Uterus (tissue), 4 donors: Measurements from ENCODE around the gene NRXN2. TPM values are rescaled to one million over a fixed set of nuclear protein-coding genes. Genes with fewer than 3 reads are reported as not detected.

Source experiments
- DNase-seq, 2 donors: peaks; one replicate each; pipeline ENCODE4 v3.0.0-alpha.2; 2019 to 2020
- H3K27ac ChIP-seq, 2 donors: fragments of 200-600 bp; sonication (generic); 1 replicate in 1 of 2; 2 replicates in 1 of 2; pipeline ENCODE4 v1.5.1; 2016 to 2018
- H3K27me3 ChIP-seq, 2 donors: fragments of 200-600 bp; sonication (generic); one replicate each; pipeline ENCODE4 v1.5.1; 2018 to 2019; ENCODE audit warnings: control low read depth in 1 of 2
- H3K36me3 ChIP-seq, 2 donors: fragments of 200-600 bp; sonication (generic); one replicate each; pipeline ENCODE4 v1.5.1; 2019; ENCODE audit warnings: control low read depth in 1 of 2
- H3K4me1 ChIP-seq, 2 donors: fragments of 200-600 bp; sonication (generic); one replicate each; pipeline ENCODE4 v1.5.1; 2018 to 2019; ENCODE audit warnings: control low read depth in 1 of 2
- H3K4me3 ChIP-seq, 2 donors: fragments of 200-600 bp; sonication (generic); 1 replicate in 1 of 2; 2 replicates in 1 of 2; pipeline ENCODE4 v1.5.1; 2018 to 2019; ENCODE audit warnings: mild to moderate bottlenecking in 1 of 2
- H3K9me3 ChIP-seq, 2 donors: fragments of 200-600 bp; sonication (generic); one replicate each; pipeline ENCODE4 v1.5.1; 2019; ENCODE audit warnings: control low read depth in 1 of 2
- POLR2A ChIP-seq, 2 donors: fragments of 450-650 bp; IDR thresholded peaks; one replicate each; pipeline ENCODE4 v1.6.1; 2016; ENCODE audit warnings: antibody characterized with exemption in 2 of 2, mild to moderate bottlenecking in 1 of 2, moderate library complexity in 1 of 2
- intact Hi-C: fragments of 100-400 bp; cut with DNase I; formaldehyde crosslinking; loops from one replicate; pipeline ENCODE4 v1.15.1; 2023; ENCODE audit warnings: low total_unique reads
- total RNA-seq, 4 donors: library from RNA; depleted of rRNA in 3 of 4; stranded (reverse); fragments of >200 nt in 3 of 4; gene quantifications; one replicate each; pipeline versions ENCODE4 v1.1.0 to v1.2.4, GENCODE V29; 2014 to 2023
- TF ChIP-seq, protein P1 (sequence below), 4 experiments: fragments of 200-600 bp in 2 of 4; fragments of 450-650 bp in 2 of 4; sonication (generic) in 2 of 4; IDR thresholded peaks; one replicate each; pipeline ENCODE4 v1.5.1; 2016 to 2019; ENCODE audit warnings: antibody characterized with exemption in 4 of 4, mild to moderate bottlenecking in 2 of 4, moderate library complexity in 1 of 4
- donor health status: DM: yes; HTN: yes; CAD: no.

Gene NRXN2
- total RNA-seq, 4 donors from 2014 or later, result 0.88 to 48.4 (median 12.6) TPM

- Histone ChIP-seq H3K4me3 (no peak overlapping the region), H3K27ac (no peak overlapping the region), H3K36me3 (no peaks in the 10 kb centered on the region), H3K9me3 (no peaks in the 10 kb centered on the region), H3K4me1 (no peaks in the 10 kb centered on the region), H3K27me3 (no peaks in the 10 kb centered on the region)
- no peak for DNase-seq
- intact Hi-C loops, result no loop called here
- TF ChIP-seq, protein P1, sequence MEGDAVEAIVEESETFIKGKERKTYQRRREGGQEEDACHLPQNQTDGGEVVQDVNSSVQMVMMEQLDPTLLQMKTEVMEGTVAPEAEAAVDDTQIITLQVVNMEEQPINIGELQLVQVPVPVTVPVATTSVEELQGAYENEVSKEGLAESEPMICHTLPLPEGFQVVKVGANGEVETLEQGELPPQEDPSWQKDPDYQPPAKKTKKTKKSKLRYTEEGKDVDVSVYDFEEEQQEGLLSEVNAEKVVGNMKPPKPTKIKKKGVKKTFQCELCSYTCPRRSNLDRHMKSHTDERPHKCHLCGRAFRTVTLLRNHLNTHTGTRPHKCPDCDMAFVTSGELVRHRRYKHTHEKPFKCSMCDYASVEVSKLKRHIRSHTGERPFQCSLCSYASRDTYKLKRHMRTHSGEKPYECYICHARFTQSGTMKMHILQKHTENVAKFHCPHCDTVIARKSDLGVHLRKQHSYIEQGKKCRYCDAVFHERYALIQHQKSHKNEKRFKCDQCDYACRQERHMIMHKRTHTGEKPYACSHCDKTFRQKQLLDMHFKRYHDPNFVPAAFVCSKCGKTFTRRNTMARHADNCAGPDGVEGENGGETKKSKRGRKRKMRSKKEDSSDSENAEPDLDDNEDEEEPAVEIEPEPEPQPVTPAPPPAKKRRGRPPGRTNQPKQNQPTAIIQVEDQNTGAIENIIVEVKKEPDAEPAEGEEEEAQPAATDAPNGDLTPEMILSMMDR (IDR thresholded peaks at IDR 0.05), result no peak
- no peak for TF ChIP-seq POLR2A (IDR thresholded peaks at IDR 0.05)
These were observed 13.7 kb upstream of the NRXN2 start for GRCh38 chr11:64736654-64737053.

- Histone ChIP-seq H3K27me3 (no peaks in the 10 kb centered on the region), H3K4me1 (no peaks in the 10 kb centered on the region), H3K9me3 (no peaks in the 10 kb centered on the region), H3K36me3 (no peaks in the 10 kb centered on the region), H3K4me3 (no peak overlapping the region), H3K27ac (no peak overlapping the region)
- intact Hi-C loops, result no loop called here
- TF ChIP-seq, protein P1 (IDR thresholded peaks at IDR 0.05), result no peak
- TF ChIP-seq POLR2A (IDR thresholded peaks at IDR 0.05), result no peak
- DNase-seq, result no peak
These were observed 12.8 kb upstream of the NRXN2 start for GRCh38 chr11:64735725-64736259.

- no peaks in the 10 kb centered on the region for H3K9me3 ChIP-seq
- H3K4me3 ChIP-seq, result no peak overlapping the region
- no peak overlapping the region for H3K27ac ChIP-seq
- no peaks in the 10 kb centered on the region for H3K4me1 ChIP-seq
- no peaks in the 10 kb centered on the region for H3K36me3 ChIP-seq
- intact Hi-C loops, result no loop called here
- DNase-seq, result no peak
- H3K27me3 ChIP-seq, result no peaks in the 10 kb centered on the region
- TF ChIP-seq POLR2A (IDR thresholded peaks at IDR 0.05), result no peak
- TF ChIP-seq, protein P1 (IDR thresholded peaks at IDR 0.05), result no peak
These were observed 12.1 kb upstream of the NRXN2 start for GRCh38 chr11:64734811-64735724.

GRCh38 chr11:64731601-64732000, 8.6 kb upstream of the NRXN2 start:
- TF ChIP-seq POLR2A (IDR thresholded peaks at IDR 0.05), result no peak
- TF ChIP-seq, protein P1 (IDR thresholded peaks at IDR 0.05), result no peak
- Histone ChIP-seq H3K27ac (no peak overlapping the region), H3K27me3 (no peaks in the 10 kb centered on the region), H3K4me1 (no peaks in the 10 kb centered on the region), H3K9me3 (no peaks in the 10 kb centered on the region), H3K36me3 (no peaks in the 10 kb centered on the region), H3K4me3 (no peak overlapping the region)
- intact Hi-C loops, result no loop called here
- DNase-seq, result no peak

DNA sequence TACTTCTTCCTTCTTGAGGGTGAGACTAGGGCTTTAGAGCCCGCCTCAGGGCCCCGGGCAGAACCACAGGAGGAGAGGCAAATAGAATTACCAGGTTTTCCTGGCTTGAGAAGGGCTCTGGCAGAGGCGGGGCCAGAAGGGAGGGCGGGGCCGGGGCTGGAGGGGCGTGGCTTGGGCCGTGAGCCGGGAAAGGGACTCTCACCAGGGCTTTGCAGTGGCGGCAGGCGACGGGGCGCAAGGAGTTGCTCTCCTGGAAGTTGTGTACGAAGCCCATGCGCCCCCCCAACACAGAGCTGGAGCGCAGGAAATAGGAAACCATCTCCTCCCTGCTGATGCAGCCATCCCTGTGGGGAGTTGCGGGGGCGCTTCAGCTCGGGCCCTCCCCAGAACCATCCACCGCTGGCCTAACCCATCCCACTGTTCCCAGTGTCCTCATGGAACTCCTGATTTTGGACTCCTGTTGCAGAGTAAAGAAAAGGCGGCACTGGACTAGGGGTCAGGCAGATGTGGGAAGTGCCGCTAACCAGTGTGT, 6.9 kb upstream of the NRXN2 start:
- no peak for DNase-seq
- Histone ChIP-seq H3K9me3 (no peaks in the 10 kb centered on the region), H3K4me3 (no peak overlapping the region), H3K27ac (no peak overlapping the region), H3K36me3 (no peaks in the 10 kb centered on the region), H3K27me3 (no peaks in the 10 kb centered on the region), H3K4me1 (no peaks in the 10 kb centered on the region)
- TF ChIP-seq, protein P1 (IDR thresholded peaks at IDR 0.05), result no peak
- no peak for TF ChIP-seq POLR2A (IDR thresholded peaks at IDR 0.05)
- intact Hi-C loops, result no loop called here
